ENCODE results near the gene PLCD4.

The PLCD4 gene

DNA sequence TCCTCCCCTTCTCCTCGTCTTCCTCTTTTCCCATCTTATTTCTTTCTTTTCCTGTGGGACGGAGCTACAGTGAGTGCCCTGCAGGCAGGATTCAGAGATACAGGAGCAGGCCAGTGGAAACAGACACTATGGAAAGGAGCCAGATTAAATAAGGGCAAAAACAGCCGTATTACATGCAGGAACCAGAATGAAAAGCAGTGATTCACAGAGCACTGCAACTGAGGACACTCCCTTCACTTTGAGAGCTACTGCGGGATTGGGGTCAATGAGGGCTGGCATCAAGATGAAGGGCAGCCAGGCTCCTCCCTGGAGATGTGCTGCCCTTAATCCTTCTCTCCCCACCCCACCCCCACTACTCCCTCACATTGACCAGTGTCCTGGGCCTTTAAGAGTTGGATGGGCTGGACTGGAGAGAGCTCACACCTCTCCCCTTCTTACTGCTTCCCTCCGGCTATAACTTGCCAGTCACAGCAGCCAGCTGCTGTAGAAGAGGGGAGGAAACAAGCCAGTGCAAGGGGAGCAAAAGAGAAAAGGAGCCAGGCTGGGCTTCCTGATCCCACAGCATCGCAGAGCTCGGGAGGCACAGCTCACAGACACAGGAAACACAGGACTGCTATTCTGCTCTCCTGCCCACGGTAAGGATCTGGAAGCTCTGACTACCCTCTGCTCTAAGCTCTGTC is at the start of gene PLCD4:
Gene PLCD4 (plus strand): TSS at position 464 of the 680 bp plus-strand sequence. CDS start 7,841 bp downstream, outside the sequence.
- DNase-seq (ENCODE audit: low read depth) = no peak

DNA sequence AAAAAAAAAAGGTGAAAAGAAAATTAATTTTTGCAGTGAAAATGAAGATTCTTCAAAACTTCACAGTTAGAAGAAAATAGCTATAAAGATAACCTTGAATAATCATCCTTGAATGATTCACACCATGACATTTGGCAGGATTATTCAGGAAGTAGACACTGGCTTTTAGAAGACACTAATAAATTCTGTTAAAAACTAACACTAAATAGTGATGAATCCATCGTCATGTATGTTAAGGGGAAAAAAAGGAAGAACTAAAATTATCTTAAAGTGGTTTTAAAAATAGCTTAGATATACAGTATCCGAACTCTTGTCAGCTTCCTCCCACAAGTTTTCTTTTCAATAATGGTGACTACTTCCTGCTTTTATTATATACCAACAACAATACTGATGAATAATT is 49.8 kb upstream of the PLCD4 start:
- DNase-seq (ENCODE audit: low read depth) = no peak

DNA sequence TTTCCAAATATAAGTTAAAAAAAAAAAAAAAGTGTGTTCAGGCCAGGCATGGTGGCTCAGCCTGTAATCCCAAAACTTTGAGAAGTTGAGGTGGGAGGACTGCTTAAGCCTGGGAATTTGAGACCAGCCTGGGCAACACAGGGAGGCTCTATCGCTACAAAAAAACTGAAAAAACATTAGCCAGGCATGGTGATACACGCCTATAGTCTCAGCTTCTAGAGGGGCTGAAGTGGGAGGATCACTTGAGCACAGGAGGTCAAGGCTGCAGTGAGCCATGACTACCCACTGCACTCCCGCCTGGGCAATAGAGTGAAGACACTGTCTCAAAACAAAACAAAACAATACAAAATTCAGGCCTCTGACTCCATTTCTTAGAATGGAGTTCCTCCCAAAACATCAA is 48.7 kb upstream of the PLCD4 start:
- DNase-seq (ENCODE audit: low read depth) = no peak

DNA sequence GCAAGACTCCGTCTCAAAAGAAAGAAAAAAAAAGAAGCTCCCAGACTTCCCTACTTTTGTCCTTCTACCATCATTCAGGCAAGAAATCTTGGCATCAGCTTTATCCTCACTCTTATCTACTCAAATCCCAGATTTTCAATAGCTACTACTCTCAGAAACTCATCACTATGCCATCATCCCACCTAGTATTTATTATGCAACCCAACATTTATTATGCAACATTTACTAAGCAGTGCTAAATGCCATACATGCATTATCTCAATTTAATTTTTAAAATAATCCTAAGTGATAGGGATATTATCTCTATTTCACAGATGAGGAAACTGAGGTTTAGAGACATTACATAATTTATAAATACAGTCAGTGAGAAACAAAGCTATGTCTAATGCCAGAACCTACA is 43.6 kb upstream of the PLCD4 start:
- no peak for DNase-seq (ENCODE audit: low read depth)

DNA sequence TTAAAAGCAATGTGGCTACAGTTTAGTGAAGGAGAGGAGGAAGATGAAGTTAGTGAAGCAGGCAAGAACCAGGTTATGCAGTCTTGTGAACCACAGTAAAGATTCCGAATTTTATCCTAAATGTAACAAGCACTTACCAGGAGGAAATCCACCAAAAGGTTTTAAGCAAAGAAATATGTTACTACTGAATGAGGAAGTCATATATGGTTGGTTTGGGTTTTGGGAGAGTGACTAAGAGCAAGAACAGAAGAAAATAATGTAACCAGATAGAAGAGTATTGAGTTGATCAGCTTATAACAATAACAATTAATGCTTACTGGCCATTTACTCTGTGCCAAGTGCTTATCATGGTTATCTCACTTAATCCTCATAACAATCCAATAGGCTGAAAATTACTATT is 41.4 kb upstream of the PLCD4 start:
- no peak for DNase-seq (ENCODE audit: low read depth)

DNA sequence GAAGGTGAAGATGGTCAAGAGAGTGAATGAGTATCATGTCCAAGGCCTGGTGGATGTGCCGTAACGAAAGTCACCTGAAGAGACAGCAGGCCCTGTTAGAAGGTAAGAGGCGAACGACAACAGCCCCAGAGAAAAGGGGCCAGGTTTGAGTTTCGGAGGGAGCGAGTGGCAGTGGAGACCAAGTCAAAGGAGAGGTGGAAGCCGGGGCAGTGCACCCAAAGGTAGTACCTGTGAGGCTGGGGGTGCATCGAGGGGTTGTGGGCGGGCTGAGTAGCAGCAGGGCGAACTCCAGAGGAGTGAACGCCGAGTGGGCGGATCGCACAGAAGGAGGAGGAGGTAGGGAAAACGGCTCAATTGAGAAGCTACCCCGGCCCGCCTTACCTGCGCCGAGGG is 39.9 kb upstream of the PLCD4 start:
- DNase-seq (ENCODE audit: low read depth) = peak; percentile 72

DNA sequence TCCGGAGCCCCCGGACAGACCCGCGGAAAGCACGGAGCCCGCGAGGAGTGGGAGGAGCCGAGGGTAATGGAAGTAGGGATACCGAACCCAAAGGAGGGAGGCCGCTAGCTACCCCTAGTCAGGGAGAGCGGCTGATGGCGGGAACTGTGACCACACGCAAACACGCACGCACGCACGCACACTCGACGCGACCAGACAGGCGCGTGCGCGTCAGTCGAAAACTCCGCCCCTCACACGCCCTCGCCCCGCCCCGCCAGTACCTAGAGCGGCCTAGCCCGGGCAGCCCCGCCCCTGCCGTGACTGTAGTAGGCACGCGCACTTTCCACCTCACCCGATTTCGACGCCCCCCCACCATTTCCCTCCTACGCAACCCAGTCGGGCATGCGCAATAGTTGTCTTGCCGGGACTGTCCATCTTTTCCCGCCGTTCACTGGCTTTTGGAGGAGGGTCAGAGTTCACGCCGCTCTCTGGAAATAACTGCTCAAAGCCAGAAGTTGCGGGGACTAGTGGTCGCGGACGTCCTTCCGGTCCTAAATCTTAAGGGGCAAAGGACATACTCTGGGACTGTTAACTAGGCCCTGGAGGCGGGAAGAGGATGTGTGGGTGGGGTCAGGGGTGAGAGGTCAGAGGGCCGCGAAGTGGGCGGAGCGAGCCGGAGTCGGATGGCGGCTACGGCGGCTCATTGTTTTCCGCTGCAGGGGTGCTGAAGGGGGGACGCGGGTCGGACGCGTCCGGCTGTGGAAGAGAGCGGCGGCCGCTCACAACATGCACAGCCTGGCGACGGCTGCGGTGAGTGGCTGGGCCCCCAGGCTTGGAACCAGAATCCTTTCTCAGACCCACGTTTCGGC is 39.3 kb upstream of the PLCD4 start, which contains the start of the genes CNOT9 and USP37:
Gene CNOT9 (plus strand): TSS at position 650 of the 848 bp plus-strand sequence. CDS start 116 bp downstream, at position 766.
Gene USP37 (minus strand): TSS at position 162 of the 848 bp plus-strand sequence. CDS start 9,698 bp downstream, outside the sequence.
- peak; percentile 99 for DNase-seq (ENCODE audit: low read depth)

DNA sequence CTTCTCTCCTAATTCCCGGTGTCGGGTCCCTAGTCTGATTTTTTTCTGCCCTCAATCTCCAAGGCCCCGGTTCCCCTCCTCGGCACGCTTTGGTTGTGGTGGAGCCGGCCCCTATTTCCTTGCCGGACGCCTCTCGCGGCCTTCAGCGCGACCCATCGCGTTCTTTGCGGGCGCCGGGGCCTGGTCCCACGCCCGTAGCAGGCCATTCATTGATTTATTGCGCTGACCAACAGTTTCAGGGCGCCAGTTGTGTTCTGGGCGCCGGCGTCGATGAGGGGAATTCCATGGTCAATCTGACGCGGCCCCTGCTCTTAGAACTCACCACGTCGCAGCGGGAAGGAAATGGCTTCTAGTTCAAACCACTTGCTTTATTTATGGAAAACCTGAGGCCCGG is 38.7 kb upstream of the PLCD4 start:
- peak; percentile 61 for DNase-seq (ENCODE audit: low read depth)

DNA sequence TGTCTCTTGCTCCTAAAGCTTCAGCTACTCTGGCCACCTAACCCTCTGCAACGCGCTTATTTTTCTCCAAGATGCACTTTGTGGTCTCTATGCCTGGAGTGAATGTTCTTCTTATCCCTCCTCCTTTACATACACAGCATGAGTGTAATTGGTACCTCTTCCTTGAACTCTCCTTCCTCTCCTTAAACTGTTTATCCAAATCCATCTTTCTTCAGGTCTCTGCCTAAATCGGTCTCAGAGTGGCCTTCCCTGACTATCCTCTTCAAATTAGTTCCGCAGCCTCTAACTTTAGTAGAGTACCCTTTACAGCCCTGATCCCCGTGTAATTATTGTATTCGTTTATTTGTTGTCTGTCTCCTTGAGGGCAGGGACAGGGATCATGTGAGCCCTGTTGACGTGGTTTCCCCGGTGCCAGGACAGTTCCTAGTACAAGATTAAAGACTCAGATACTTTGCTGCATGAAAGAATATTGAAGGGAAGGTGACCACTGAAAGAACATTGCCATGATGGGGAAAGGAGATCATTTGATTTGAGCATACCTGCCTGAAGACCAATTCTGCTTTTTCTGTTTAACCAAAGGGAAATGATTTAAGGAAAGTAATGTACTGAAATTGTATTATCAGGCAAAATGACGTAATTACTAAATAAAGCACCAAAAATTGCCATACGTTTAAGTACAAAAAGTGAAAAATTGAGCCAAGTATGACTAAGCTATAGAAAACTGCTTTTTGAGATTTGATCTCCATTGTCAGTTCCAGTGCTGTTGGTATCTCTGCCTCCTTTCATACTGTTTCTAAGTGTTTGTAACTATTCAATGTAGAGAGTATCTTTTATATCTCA is 37.8 kb upstream of the PLCD4 start:
- peak; percentile 19 for DNase-seq (ENCODE audit: low read depth)

DNA sequence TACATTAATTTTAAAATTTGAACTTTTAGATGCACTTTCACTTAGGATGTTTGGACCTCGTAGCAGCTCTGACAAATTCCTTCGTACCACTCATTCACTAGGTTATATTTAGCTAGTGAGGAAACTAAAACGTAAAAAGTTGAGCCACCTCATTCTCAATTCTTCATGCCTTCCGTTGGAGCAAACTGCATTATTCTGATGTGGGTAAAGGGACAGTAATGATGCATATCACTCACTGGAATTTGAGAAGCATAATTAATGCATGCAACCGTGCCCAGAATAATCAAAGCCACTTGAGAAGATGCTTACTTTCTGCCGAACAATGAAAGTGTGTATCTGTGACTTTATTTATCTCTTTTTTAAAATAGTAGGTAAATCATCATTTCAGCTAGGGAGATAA is 36.8 kb upstream of the PLCD4 start:
- no peak for DNase-seq (ENCODE audit: low read depth)

DNA sequence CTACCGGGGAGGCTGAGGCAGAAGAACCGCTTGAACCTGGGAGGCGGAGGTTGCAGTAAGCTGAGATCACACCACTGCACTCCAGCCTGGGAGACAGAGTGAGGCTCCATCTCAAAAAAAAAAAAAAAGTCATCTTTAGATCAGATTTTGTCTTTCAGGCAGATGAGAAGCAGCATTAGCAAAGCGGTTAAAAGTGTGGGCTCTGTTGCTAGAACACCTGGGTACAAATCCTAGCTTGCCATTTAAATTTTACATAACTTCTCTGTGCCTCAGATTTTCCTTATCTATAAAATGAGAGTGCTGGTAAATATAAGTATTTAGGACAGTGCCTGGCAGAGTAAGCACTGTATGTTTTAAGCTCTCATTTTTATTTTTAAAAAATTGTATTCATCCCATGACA is 30.8 kb upstream of the PLCD4 start:
- no peak for DNase-seq (ENCODE audit: low read depth)

DNA sequence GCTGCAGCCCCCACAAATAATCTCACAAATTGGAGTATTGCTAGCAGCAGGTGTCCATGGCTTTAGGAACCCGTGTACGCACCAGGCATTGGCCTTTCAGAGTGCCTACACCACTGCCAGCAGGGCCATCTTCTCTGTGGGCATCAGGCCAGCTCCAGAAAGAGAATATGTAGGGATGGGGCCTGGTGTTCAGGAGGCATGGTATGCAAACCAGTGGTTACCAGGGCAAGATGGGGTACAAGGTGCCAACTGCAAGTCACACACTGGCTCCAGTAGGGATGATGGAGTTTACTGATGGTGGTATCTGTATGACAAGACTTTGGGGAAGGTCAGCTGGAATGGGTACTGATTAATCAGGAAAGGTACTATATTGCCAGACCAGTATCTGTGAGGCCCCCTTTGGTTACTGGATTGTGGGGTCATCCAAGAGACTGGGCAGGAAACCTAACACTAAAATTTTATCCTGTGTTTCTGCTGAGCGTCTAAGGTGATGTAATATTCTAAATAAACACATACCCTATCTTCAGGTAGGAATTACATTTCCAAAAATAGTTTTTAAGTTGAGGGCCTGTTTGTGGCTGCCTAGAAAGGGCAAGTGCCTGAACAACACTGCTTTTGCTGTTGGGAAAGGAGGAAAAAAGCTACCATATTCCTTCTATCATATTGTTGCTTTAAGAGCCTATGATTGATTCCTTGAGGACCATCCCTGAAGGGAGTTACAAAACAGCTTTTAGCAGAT is 30.0 kb upstream of the PLCD4 start:
- DNase-seq (ENCODE audit: low read depth) = no peak

DNA sequence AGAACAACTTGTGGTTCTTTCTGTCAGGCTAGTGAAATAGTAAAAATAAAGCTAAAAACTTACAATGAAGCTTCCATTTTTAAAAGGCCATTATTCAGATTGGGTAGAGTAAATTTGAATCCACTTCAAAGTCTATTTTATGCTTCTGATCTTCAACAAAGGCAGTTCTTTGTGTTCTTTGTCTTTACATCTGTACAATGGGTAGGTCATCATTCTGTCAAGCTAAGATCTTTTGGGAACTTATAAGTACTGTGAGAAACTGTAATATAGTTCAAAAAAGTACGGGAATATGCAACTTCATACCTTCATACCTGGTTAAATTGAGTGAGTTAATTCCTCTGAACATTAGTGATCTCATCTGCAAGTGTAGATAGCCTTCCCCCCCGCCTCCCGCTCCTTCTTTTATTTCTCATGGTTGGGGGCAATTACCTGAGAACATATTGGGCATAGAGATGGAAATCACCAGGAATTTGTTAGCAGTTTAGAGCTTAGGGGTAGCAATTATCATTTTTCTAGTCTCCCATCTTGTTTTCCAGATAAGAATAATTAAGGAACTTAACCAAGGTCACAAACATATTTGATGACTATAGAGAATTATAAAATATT is 29.3 kb upstream of the PLCD4 start:
- DNase-seq (ENCODE audit: low read depth) = no peak

DNA sequence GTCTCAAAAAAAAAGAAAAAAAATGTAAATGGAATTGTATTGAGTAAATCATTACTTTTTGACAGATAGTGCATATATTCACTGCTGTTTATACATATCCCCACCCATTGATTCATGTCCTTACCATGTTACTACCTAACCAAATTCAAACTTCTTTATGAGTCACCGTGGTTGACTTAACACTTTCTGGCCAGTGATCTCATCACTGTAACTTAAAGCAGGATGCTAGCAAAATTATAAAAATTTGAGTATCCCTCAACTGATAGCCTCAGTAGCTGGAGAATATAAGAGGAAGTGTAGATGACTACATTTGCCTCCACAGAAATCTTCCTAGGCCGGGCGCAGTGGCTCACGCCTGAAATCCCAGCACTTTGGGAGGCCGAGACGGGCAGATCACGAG is 25.6 kb upstream of the PLCD4 start:
- no peak for DNase-seq (ENCODE audit: low read depth)

DNA sequence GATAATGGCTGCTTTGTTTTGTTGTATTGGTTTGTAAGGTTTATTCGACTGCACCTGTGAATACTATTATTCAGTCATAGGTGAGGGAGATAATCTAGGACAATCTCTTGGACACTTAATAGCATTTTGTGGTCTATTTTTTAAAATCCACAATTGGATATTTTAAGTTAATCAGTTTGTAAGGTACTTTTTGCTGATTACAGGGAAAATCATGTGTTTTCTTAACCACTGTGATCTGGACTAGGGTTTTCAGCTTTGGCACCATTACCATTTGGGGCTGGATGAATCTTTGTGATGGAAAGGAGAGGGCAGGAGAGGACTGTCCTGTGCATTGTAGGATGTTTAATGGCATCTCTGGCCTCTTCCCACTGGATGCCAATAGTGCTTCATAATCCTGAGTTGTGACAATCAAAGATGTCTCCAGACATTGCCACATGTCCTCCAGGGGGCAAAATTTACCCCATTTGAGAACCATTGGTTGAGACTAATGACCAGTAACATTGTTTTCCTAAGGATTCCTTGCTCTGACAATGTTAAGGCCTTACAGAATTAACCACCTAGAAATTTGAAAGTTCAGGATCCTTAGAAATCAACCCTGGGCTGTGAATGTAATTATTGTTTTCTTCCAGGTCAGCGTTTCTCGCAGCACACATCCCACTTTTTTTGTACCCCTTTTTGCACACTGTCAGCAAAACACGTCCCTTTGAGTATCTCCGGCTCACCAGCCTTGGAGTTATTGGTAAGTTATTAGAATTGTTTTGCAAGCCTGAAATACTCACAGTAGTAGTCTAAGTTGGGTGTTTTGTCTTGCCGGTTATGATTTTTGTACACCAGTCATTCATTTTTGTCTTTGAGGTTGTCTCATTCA is 23.5 kb upstream of the PLCD4 start:
- DNase-seq (ENCODE audit: low read depth) = no peak

DNA sequence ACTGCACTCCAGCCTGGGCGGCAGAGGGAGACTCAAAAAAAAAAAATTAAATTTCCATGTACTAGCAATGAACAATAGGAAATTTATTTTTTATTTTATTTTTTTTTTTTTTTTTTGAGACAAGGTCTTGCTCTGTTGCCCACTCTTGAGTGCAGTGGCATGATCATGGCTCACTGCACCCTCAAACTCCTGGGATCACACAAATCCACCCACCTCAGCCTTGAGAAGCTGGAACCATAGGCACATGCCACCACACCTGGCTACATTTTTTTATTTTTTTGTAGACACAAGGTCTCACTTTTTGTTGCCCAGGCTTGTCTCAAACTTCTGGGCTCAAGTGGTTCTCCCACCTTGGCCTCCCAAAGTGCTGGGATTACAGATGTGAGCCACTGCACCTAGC is 22.2 kb upstream of the PLCD4 start:
- no peak for DNase-seq (ENCODE audit: low read depth)

DNA sequence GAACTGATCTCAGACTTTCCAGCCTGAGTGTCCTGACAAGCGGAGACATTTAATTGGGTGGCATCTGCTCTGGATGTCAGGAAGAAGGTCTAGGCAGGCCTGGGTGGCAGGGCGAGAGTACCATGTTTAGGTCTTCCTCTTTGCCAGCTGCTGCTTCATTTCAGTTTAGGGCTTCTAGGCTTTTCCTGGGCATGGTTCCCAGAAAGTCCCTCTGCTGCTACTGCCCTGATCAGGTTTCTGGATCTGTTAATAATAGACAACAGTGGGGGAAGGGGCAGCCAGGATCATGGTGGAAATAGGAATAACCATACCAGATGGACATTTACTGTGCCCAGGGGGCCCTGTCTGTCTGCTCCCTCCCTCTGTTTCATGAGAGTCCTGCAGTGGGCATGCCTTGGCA is 2.3 kb upstream of the PLCD4 start:
- no peak for DNase-seq (ENCODE audit: low read depth)

DNA sequence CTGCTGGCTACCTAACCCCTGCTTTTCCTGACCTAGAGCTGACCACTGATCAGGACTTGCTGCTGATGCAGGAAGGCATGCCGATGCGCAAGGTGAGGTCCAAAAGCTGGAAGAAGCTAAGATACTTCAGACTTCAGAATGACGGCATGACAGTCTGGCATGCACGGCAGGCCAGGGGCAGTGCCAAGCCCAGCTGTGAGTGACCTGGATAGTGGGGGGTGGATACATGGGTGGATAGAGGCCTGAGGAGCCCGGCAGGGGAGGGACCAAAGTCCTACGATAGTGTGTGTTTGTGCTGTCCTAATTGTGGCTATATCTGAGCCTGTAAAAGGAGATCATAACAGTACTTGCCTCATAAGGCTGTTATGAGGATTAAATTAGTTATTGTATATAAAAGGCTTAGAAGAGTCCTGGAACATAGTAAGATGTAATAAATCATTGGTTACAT is 8.2 kb downstream of the PLCD4 start:
- no peak for DNase-seq (ENCODE audit: low read depth)

DNA sequence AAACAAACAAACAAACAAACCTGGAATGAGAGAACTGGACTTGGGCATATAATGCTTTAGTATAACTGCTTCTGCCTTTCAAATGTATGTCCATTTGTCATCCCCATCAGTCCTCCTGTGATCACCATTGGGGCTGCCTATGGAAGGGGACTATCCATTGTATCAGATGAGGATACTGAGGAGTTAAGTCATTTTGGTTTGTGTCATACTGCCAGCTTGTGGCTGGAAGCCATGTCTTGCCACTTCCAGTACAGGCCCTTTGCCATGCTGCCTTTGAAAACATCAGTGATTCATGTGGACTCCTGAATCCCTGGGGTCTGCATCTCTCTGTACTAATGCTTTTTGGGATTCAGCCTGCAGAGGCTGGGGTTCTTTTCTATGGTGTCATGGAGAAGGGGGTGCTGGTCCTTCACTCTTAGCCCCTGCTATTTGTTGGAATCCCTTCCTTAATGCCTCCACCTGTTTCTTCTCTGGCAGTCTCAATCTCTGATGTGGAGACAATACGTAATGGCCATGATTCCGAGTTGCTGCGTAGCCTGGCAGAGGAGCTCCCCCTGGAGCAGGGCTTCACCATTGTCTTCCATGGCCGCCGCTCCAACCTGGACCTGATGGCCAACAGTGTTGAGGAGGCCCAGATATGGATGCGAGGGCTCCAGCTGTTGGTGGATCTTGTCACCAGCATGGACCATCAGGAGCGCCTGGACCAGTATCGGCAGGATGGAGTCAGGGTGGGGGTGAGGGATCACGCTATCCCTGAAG is 10.6 kb downstream of the PLCD4 start:
- no peak for DNase-seq (ENCODE audit: low read depth)
